Caco-2 (cell line): ENCODE measurements around the gene UNC5A. TPM values are rescaled to one million over a fixed set of nuclear protein-coding genes. Genes with fewer than 3 reads are reported as not detected.

Experiments
- BruUV-seq: library from RNA; stranded (reverse); fragments of 400-500 nt; replicated peaks from 2 replicates; lab custom pipeline; 2021; lab: Mats Ljungman, UMichigan
- CTCF ChIA-PET: fragments of 300-600 bp; sonication (Branson Sonifier 250); formaldehyde crosslinking; loops from one replicate; lab custom pipeline; 2022; ENCODE audit warnings: antibody characterized with exemption; lab: Charles Lee
- POLR2A ChIA-PET: fragments of 300-600 bp; sonication (Branson Sonifier 250); formaldehyde crosslinking; loops from one replicate; lab custom pipeline; 2022; ENCODE audit warnings: antibody characterized with exemption; lab: Charles Lee
- DNase-seq, 2 experiments: peaks; one replicate each; pipeline versions ENCODE4 v3.0.0 to v3.0.0-alpha.2; 2020 to 2022
- H3K27me3 ChIP-seq: replicated peaks from 2 replicates; pipeline ENCODE4 v1.6.0; 2011; ENCODE audit warnings: low read length; ENCODE audit not compliant: control insufficient read depth, insufficient read depth
- H3K36me3 ChIP-seq: 2 replicates; pipeline ENCODE4 v1.5.1; 2011; ENCODE audit warnings: low read length; ENCODE audit not compliant: control insufficient read depth, insufficient read depth
- H3K4me1 ChIP-seq: fragments of 250-450 bp; sonication (Bioruptor Pico); 2 replicates; pipeline ENCODE4 v1.5.1; 2020; ENCODE audit warnings: mild to moderate bottlenecking
- H3K4me3 ChIP-seq: 2 replicates; pipeline ENCODE4 v1.5.1; 2011; ENCODE audit warnings: low read depth, mild to moderate bottlenecking, control low read depth, low read length
- H3K9me3 ChIP-seq: fragments of 250-450 bp; sonication (Bioruptor Pico); 2 replicates; pipeline ENCODE4 v1.5.1; 2020; ENCODE audit warnings: mild to moderate bottlenecking, moderate library complexity
- H3K27ac Mint-ChIP-seq: one replicate; pipeline ENCODE4 v1.8.0; 2022; ENCODE audit warnings: mixed read lengths; ENCODE audit not compliant: unreplicated experiment
- H3K27me3 Mint-ChIP-seq: one replicate; pipeline ENCODE4 v1.8.0; 2022; ENCODE audit warnings: mixed read lengths; ENCODE audit not compliant: insufficient read depth, unreplicated experiment
- H3K36me3 Mint-ChIP-seq: one replicate; pipeline ENCODE4 v1.8.0; 2022; ENCODE audit warnings: mild to moderate bottlenecking, mixed read lengths; ENCODE audit not compliant: insufficient read depth, unreplicated experiment
- H3K4me1 Mint-ChIP-seq: one replicate; pipeline ENCODE4 v1.8.0; 2022; ENCODE audit warnings: low read depth, mixed read lengths; ENCODE audit not compliant: unreplicated experiment
- H3K4me3 Mint-ChIP-seq: one replicate; pipeline ENCODE4 v1.8.0; 2022; ENCODE audit warnings: mild to moderate bottlenecking, moderate library complexity, mixed read lengths; ENCODE audit not compliant: unreplicated experiment
- H3K9me3 Mint-ChIP-seq: one replicate; pipeline ENCODE4 v1.8.0; 2022; ENCODE audit warnings: mixed read lengths; ENCODE audit not compliant: unreplicated experiment
- CTCF ChIP-seq, 2 experiments: fragments of 200-600 bp in 1 of 2; IDR thresholded peaks; 1 replicate in 1 of 2; 2 replicates in 1 of 2; pipeline versions ENCODE4 v1.5.1 to v1.8.0; 2011 to 2022; ENCODE audit warnings: antibody characterized with exemption in 1 of 2, control low read depth in 1 of 2, inconsistent platforms in 1 of 2, low read depth in 1 of 2, low read length in 1 of 2, mild to moderate bottlenecking in 1 of 2, moderate library complexity in 1 of 2; ENCODE audit not compliant: insufficient read depth in 1 of 2, severe bottlenecking in 1 of 2, unreplicated experiment in 1 of 2
- intact Hi-C: fragments of 100-400 bp; cut with micrococcal nuclease; formaldehyde crosslinking; loops from one replicate; pipeline ENCODE4 v1.10.0; 2022; ENCODE audit not compliant: unreplicated experiment
- total RNA-seq: library from RNA; stranded (reverse); gene quantifications from 2 replicates; pipeline ENCODE4 v1.2.3, GENCODE V29; 2022

The UNC5A gene
- total RNA-seq, 1 experiment from 2014 or later = not detected

GRCh38 chr5:176873541-176874172 lies 63.3 kb downstream of the UNC5A start:
- Mint-ChIP-seq H3K27ac (no peak overlapping the region), H3K4me1 (peaks cover 6% of the 10 kb centered on the region), H3K36me3 (no peaks in the 10 kb centered on the region), H3K9me3 (no peaks in the 10 kb centered on the region), H3K27me3 (peaks cover 22% of the 10 kb centered on the region), H3K4me3 (no peak overlapping the region)
- Histone ChIP-seq H3K36me3 (no peaks in the 10 kb centered on the region), H3K4me1 (no peaks in the 10 kb centered on the region), H3K9me3 (no peaks in the 10 kb centered on the region), H3K4me3 (no peak overlapping the region), H3K27me3 (no peaks in the 10 kb centered on the region)
- TF ChIP-seq CTCF (IDR thresholded peaks at IDR 0.05; ENCODE audit: insufficient read depth in 1 of 2, low read depth in 1 of 2, low read length in 1 of 2, severe bottlenecking in 1 of 2, unreplicated experiment in 1 of 2) = no peak
- POLR2A ChIA-PET = no interaction called here
- CTCF ChIA-PET = interaction anchor here (2.2 kb wide), 1 partner anchor 213 kb away, joined by 8 read pairs; no protein-coding TSS in a partner anchor
- no TSS peak for BruUV-seq
- intact Hi-C loops = no loop called here
- DNase-seq = no peak

- no peaks in the 10 kb centered on the region for H3K27me3 ChIP-seq
- Mint-ChIP-seq H3K9me3 (no peaks in the 10 kb centered on the region), H3K36me3 (no peaks in the 10 kb centered on the region), H3K4me1 (peaks cover 6% of the 10 kb centered on the region), H3K4me3 (no peak overlapping the region), H3K27ac (no peak overlapping the region), H3K27me3 (peaks cover 22% of the 10 kb centered on the region)
- intact Hi-C loops = no loop called here
- BruUV-seq = no TSS peak
- no peak for DNase-seq
- ChIA-PET CTCF (interaction anchor here (0.8 to 2.2 kb wide), 2 partner anchors 212 to 214 kb away, joined by 3 to 8 read pairs; partner anchors contain the start of gene FGFR4), POLR2A (no interaction called here)
- no peaks in the 10 kb centered on the region for H3K36me3 ChIP-seq
- H3K9me3 ChIP-seq = no peaks in the 10 kb centered on the region
- H3K4me3 ChIP-seq = no peak overlapping the region
- TF ChIP-seq CTCF (IDR thresholded peaks at IDR 0.05; ENCODE audit: insufficient read depth in 1 of 2, low read depth in 1 of 2, low read length in 1 of 2, severe bottlenecking in 1 of 2, unreplicated experiment in 1 of 2) = no peak
- no peaks in the 10 kb centered on the region for H3K4me1 ChIP-seq
Observed at GRCh38 chr5:176874198-176874780, 63.9 kb downstream of the UNC5A start.

GRCh38 chr5:176875014-176875550 lies 64.7 kb downstream of the UNC5A start:
- H3K36me3 Mint-ChIP-seq = no peaks in the 10 kb centered on the region
- intact Hi-C loops = no loop called here
- peaks cover 4% of the 10 kb centered on the region for H3K4me1 Mint-ChIP-seq

More at GRCh38 chr5:176875014-176875550, 64.7 kb downstream of the UNC5A start:
- H3K4me3 ChIP-seq = no peak overlapping the region
- no peaks in the 10 kb centered on the region for H3K27me3 ChIP-seq
- DNase-seq = no peak
- BruUV-seq = no TSS peak
- H3K9me3 ChIP-seq = no peaks in the 10 kb centered on the region
- Mint-ChIP-seq H3K9me3 (no peaks in the 10 kb centered on the region), H3K27me3 (peaks cover 22% of the 10 kb centered on the region), H3K27ac (no peak overlapping the region), H3K4me3 (no peak overlapping the region)
- no peak for TF ChIP-seq CTCF (IDR thresholded peaks at IDR 0.05; ENCODE audit: insufficient read depth in 1 of 2, low read depth in 1 of 2, low read length in 1 of 2, severe bottlenecking in 1 of 2, unreplicated experiment in 1 of 2)
- H3K36me3 ChIP-seq = no peaks in the 10 kb centered on the region
- ChIA-PET POLR2A (no interaction called here), CTCF (interaction anchor here (0.8 to 2.2 kb wide), 2 partner anchors 211 to 214 kb away, joined by 3 to 8 read pairs; partner anchors contain the start of gene FGFR4)
- H3K4me1 ChIP-seq = no peaks in the 10 kb centered on the region
